Liver (tissue), 9 donors: ENCODE results near the gene POP4. TPM values are rescaled to one million over a fixed set of nuclear protein-coding genes. Genes with fewer than 3 reads are reported as not detected.

Experiments
- DNase-seq: peaks from one replicate; pipeline ENCODE4 v3.0.0-alpha.2; 2017; ENCODE audit warnings: low spot score
- H3K27ac ChIP-seq, 2 donors: one replicate each; pipeline ENCODE4 v1.7.0; 2013; ENCODE audit warnings: inconsistent platforms in 2 of 2, low read length in 2 of 2, control low read depth in 1 of 2, low read depth in 1 of 2, mild to moderate bottlenecking in 1 of 2
- H3K27me3 ChIP-seq, 4 donors: one replicate each; pipeline versions ENCODE4 v1.6.1 to v1.7.0; 2013; ENCODE audit warnings: low read length in 3 of 4, inconsistent platforms in 1 of 4, mild to moderate bottlenecking in 1 of 4, moderate library complexity in 1 of 4; ENCODE audit not compliant: control insufficient read depth in 4 of 4, insufficient read depth in 4 of 4
- H3K36me3 ChIP-seq, 4 donors: one replicate each; pipeline versions ENCODE4 v1.6.1 to v1.7.0; 2013; ENCODE audit warnings: low read length in 3 of 4, mild to moderate bottlenecking in 3 of 4, low read depth in 1 of 4, moderate library complexity in 1 of 4; ENCODE audit not compliant: control insufficient read depth in 4 of 4, insufficient read depth in 3 of 4
- H3K4me1 ChIP-seq, 4 donors: one replicate each; pipeline versions ENCODE4 v1.6.1 to v1.7.0; 2013; ENCODE audit warnings: low read length in 3 of 4, mild to moderate bottlenecking in 3 of 4, moderate library complexity in 1 of 4; ENCODE audit not compliant: control insufficient read depth in 4 of 4, insufficient read depth in 4 of 4
- H3K4me3 ChIP-seq, 3 donors: one replicate each; pipeline versions ENCODE4 v1.6.1 to v1.7.0; 2013; ENCODE audit warnings: low read length in 3 of 3, control low read depth in 1 of 3, low read depth in 1 of 3, mild to moderate bottlenecking in 1 of 3
- H3K9ac ChIP-seq, 2 donors: one replicate each; pipeline ENCODE4 v1.7.0; 2013; ENCODE audit warnings: low read length in 2 of 2, mild to moderate bottlenecking in 2 of 2, moderate library complexity in 2 of 2, control low read depth in 1 of 2, low read depth in 1 of 2
- H3K9me3 ChIP-seq, 4 donors: one replicate each; pipeline versions ENCODE4 v1.6.1 to v1.7.0; 2013; ENCODE audit warnings: low read length in 3 of 4; ENCODE audit not compliant: control insufficient read depth in 4 of 4
- EGR1 ChIP-seq, 2 donors: IDR thresholded peaks; 2 replicates each; pipeline ENCODE4 v1.6.1; 2016 to 2018; ENCODE audit warnings: antibody characterized with exemption in 2 of 2, low read depth in 2 of 2
- FOXA2 ChIP-seq: IDR thresholded peaks from 2 replicates; pipeline ENCODE4 v1.6.1; 2016; ENCODE audit warnings: antibody characterized with exemption
- GABPA ChIP-seq, 2 donors: IDR thresholded peaks in 1 of 2; conservative IDR thresholded peaks in 1 of 2; 2 replicates each; pipeline ENCODE4 v1.6.1; 2016; ENCODE audit warnings: antibody characterized with exemption in 2 of 2, mild to moderate bottlenecking in 1 of 2, moderate library complexity in 1 of 2
- HNF4A ChIP-seq, 2 donors: conservative IDR thresholded peaks; 2 replicates each; pipeline ENCODE4 v1.6.1; 2016; ENCODE audit warnings: antibody characterized with exemption in 2 of 2, mild to moderate bottlenecking in 2 of 2
- HNF4G ChIP-seq: IDR thresholded peaks from 2 replicates; pipeline ENCODE4 v1.6.1; 2016; ENCODE audit warnings: antibody characterized with exemption
- JUND ChIP-seq, 2 donors: IDR thresholded peaks; 2 replicates each; pipeline ENCODE4 v1.6.1; 2016; ENCODE audit warnings: antibody characterized with exemption in 2 of 2
- NR2F2 ChIP-seq: IDR thresholded peaks from 2 replicates; pipeline ENCODE4 v1.6.1; 2016; ENCODE audit warnings: antibody characterized with exemption
- TAF1 ChIP-seq: conservative IDR thresholded peaks from 2 replicates; pipeline ENCODE4 v1.6.1; 2016; ENCODE audit warnings: antibody characterized with exemption, mild to moderate bottlenecking
- WGBS: extraction: QIAGEN DNeasy Blood & Tissue Kit; methylation state at CpG from one replicate; pipeline ENCODE4 v1.1.7; 2013; 5-methylcytosine and 5-hydroxymethylcytosine counted together
- polyA plus RNA-seq, 2 donors: library from polyadenylated mRNA; stranded (reverse) in 1 of 2; unstranded in 1 of 2; fragments of 200-250 nt in 1 of 2; fragments of >200 nt in 1 of 2; fragmentation: Nextera tagmentation in 1 of 2; extraction: Ambion mirVana in 1 of 2; gene quantifications; one replicate each; pipeline versions ENCODE4 v1.2.1 to v1.2.3, GENCODE V29; 2013 to 2015
- total RNA-seq, 2 donors: library from RNA; depleted of rRNA; stranded (reverse); fragments of >200 nt; gene quantifications; one replicate each; pipeline ENCODE4 v1.2.3, GENCODE V29; 2014
- TF ChIP-seq, protein P1 (sequence below): IDR thresholded peaks from 2 replicates; pipeline ENCODE4 v1.6.1; 2016; ENCODE audit warnings: antibody characterized with exemption
- TF ChIP-seq, protein P2 (sequence below): IDR thresholded peaks from 2 replicates; pipeline ENCODE4 v1.6.1; 2016; ENCODE audit warnings: antibody characterized with exemption
- TF ChIP-seq, protein P3 (sequence below): IDR thresholded peaks from 2 replicates; pipeline ENCODE4 v1.6.1; 2016; ENCODE audit warnings: antibody characterized with exemption
- TF ChIP-seq, protein P4 (sequence below): IDR thresholded peaks from 2 replicates; pipeline ENCODE4 v1.6.1; 2016; ENCODE audit warnings: antibody characterized with exemption, mild to moderate bottlenecking
- donor health status: healthy.
- donor health status: healthy.
- donor health status: healthy.
- donor health status: healthy.
- donor health status: healthy.

POP4 gene
- total and polyA plus RNA-seq, 4 donors = 33.7 to 61.6 (median 38.9) TPM

DNA sequence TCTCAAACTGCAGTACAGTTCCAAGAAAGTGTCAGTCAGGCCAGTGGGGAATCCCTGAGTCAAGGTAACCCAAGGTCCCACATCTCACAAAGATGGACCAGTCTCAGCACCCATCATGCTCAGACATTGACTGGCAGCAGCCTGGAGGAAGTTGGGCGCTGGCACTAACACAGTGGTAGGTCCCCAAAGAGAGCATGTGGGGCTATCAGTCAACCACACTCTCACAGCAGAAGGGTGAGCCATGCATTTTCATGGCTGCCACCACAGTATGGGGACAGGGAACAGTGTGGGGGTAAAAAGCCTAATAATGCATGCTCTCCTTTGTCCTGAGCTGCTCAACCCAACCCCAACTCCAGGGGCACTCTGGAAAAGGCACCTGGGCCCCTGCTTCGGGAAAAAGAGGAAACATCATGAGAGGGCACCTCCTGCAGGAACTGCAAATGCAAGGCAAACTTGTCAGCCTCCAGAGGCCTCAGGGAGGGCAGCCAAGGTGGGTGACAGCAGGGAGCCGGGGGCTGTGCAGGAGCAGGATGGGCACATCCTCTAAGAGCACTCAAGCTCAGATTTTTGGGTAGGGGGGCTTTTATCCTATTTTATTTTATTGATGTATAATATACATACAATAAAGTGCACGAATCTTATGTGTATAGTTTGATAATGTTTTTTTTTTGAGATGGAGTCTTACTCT is 49.7 kb downstream of the POP4 start:
- DNase-seq = no peak
- Histone ChIP-seq H3K36me3 (no peaks in the 10 kb centered on the region), H3K27me3 (no peaks in the 10 kb centered on the region), H3K9me3 (peaks cover 0 to 5% (median 0%) of the 10 kb centered on the region in 4 donors), H3K4me1 (no peaks in the 10 kb centered on the region), H3K4me3 (no peak overlapping the region), H3K27ac (no peak overlapping the region), H3K9ac (no peak overlapping the region)
- TF ChIP-seq, protein P1, sequence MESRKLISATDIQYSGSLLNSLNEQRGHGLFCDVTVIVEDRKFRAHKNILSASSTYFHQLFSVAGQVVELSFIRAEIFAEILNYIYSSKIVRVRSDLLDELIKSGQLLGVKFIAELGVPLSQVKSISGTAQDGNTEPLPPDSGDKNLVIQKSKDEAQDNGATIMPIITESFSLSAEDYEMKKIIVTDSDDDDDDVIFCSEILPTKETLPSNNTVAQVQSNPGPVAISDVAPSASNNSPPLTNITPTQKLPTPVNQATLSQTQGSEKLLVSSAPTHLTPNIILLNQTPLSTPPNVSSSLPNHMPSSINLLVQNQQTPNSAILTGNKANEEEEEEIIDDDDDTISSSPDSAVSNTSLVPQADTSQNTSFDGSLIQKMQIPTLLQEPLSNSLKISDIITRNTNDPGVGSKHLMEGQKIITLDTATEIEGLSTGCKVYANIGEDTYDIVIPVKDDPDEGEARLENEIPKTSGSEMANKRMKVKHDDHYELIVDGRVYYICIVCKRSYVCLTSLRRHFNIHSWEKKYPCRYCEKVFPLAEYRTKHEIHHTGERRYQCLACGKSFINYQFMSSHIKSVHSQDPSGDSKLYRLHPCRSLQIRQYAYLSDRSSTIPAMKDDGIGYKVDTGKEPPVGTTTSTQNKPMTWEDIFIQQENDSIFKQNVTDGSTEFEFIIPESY = no peak
- TF ChIP-seq EGR1 (IDR thresholded peaks at IDR 0.05; ENCODE audit: low read depth in 2 of 2) (no peak), NR2F2 (no peak), JUND (IDR thresholded peaks at IDR 0.05) (no peak), GABPA (IDR thresholded peaks at IDR 0.05 in 1 of 2, conservative IDR thresholded peaks at IDR 0.05 in 1 of 2) (no peak), TAF1 (no peak), HNF4A (conservative IDR thresholded peaks at IDR 0.05) (no peak)
- TF ChIP-seq, protein P2, sequence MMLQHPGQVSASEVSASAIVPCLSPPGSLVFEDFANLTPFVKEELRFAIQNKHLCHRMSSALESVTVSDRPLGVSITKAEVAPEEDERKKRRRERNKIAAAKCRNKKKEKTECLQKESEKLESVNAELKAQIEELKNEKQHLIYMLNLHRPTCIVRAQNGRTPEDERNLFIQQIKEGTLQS = no peak
- TF ChIP-seq, protein P3, sequence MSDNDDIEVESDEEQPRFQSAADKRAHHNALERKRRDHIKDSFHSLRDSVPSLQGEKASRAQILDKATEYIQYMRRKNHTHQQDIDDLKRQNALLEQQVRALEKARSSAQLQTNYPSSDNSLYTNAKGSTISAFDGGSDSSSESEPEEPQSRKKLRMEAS = no peak
- TF ChIP-seq, protein P4, sequence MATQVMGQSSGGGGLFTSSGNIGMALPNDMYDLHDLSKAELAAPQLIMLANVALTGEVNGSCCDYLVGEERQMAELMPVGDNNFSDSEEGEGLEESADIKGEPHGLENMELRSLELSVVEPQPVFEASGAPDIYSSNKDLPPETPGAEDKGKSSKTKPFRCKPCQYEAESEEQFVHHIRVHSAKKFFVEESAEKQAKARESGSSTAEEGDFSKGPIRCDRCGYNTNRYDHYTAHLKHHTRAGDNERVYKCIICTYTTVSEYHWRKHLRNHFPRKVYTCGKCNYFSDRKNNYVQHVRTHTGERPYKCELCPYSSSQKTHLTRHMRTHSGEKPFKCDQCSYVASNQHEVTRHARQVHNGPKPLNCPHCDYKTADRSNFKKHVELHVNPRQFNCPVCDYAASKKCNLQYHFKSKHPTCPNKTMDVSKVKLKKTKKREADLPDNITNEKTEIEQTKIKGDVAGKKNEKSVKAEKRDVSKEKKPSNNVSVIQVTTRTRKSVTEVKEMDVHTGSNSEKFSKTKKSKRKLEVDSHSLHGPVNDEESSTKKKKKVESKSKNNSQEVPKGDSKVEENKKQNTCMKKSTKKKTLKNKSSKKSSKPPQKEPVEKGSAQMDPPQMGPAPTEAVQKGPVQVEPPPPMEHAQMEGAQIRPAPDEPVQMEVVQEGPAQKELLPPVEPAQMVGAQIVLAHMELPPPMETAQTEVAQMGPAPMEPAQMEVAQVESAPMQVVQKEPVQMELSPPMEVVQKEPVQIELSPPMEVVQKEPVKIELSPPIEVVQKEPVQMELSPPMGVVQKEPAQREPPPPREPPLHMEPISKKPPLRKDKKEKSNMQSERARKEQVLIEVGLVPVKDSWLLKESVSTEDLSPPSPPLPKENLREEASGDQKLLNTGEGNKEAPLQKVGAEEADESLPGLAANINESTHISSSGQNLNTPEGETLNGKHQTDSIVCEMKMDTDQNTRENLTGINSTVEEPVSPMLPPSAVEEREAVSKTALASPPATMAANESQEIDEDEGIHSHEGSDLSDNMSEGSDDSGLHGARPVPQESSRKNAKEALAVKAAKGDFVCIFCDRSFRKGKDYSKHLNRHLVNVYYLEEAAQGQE = no peak
- 66% methylated on average over 4 of the region's 4 CpGs for WGBS

DNA sequence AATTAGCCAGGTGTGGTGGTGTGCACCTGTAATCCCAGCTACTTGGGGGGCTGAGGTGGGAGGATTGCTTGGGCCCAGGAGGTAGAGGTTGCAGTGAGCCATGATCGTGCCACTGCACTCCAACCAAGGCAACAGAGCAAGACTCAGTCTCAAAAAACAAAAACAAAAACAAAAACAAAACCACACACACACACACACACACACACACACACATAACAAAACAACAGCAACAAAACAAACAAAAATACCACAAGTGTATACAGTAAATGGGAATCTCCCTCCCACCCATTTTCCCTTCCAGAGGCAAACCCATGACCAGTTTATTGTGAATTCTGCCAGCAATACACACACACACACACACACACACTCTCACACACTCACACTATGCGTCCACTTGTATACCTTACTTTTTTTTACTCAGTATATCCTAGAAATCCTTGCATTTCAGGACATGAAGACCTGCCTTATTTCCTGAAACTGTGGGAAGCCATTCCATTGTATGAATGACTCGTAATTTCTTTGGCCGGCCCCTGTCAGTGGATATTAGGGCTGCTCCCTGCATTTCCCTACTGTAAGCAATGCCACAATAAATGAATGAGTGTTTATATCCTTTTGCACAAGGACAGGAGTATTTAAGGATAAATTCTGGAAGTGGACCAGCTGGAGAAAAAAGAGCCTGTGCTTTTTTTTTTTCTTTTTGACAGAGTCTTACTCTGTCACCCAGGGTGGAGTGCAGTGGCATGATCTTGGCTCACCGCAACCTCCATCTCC is 52.3 kb downstream of the POP4 start:
- Histone ChIP-seq H3K9ac (no peak overlapping the region), H3K9me3 (peaks cover 0 to 5% (median 0%) of the 10 kb centered on the region in 4 donors), H3K27me3 (no peaks in the 10 kb centered on the region), H3K4me1 (peaks cover 3 to 14% (median 11%) of the 10 kb centered on the region in 4 donors), H3K36me3 (no peaks in the 10 kb centered on the region), H3K27ac (no peak overlapping the region), H3K4me3 (no peak overlapping the region)
- DNase-seq = no peak
- 92% methylated on average over 5 of the region's 5 CpGs for whole genome bisulfite sequencing
- TF ChIP-seq JUND (IDR thresholded peaks at IDR 0.05) (no peak), FOXA2 (no peak), NR2F2 (no peak), HNF4G (no peak), TAF1 (no peak)
- TF ChIP-seq, protein P4 = no peak
